ENCODE results near the gene ANKRD39. TPM values are rescaled to one million over a fixed set of nuclear protein-coding genes. Genes with fewer than 3 reads are reported as not detected.

The ANKRD39 gene
- total RNA-seq, 2 donors from 2014 or later = 12.4 to 18.7 TPM

- H3K4me3 ChIP-seq = no peak overlapping the region
- H3K27ac ChIP-seq = no peak overlapping the region
- intact Hi-C loops (cut with DNase I) = no loop called here
- H3K4me1 ChIP-seq = peaks cover 10% of the 10 kb centered on the region
- no peak for TF ChIP-seq CTCF (IDR thresholded peaks at IDR 0.05)
- no peak overlapping the region for H3K9ac ChIP-seq (ENCODE audit: low read depth in 2 of 2, low read length in 2 of 2)
- H3K36me3 ChIP-seq = no peaks in the 10 kb centered on the region
- no peaks in the 10 kb centered on the region for H3K9me3 ChIP-seq
- H3K27me3 ChIP-seq = no peaks in the 10 kb centered on the region
- no peak for DNase-seq
Observed at GRCh38 chr2:96899413-96899741, 41.6 kb upstream of the ANKRD39 start.

- H3K9me3 ChIP-seq = no peaks in the 10 kb centered on the region
- H3K27ac ChIP-seq = no peak overlapping the region
- intact Hi-C loops (cut with DNase I) = no loop called here
Observed at GRCh38 chr2:96898641-96899412, 41.0 kb upstream of the ANKRD39 start.

GRCh38 chr2:96898135-96898505 lies 40.3 kb upstream of the ANKRD39 start:
- Histone ChIP-seq H3K36me3 (no peaks in the 10 kb centered on the region), H3K27ac (no peak overlapping the region), H3K27me3 (no peaks in the 10 kb centered on the region), H3K4me3 (no peak overlapping the region), H3K4me1 (peaks cover 10% of the 10 kb centered on the region), H3K9me3 (no peaks in the 10 kb centered on the region), H3K9ac (ENCODE audit: low read depth in 2 of 2, low read length in 2 of 2) (no peak overlapping the region)
- intact Hi-C loops (cut with DNase I) = no loop called here
- TF ChIP-seq CTCF (IDR thresholded peaks at IDR 0.05) = no peak
- DNase-seq = no peak

More at GRCh38 chr2:96898641-96899412, 41.0 kb upstream of the ANKRD39 start:
- H3K4me3 ChIP-seq = no peak overlapping the region
- no peak for DNase-seq
- H3K27me3 ChIP-seq = no peaks in the 10 kb centered on the region
- peaks cover 10% of the 10 kb centered on the region for H3K4me1 ChIP-seq
- H3K36me3 ChIP-seq = no peaks in the 10 kb centered on the region
- no peak overlapping the region for H3K9ac ChIP-seq (ENCODE audit: low read depth in 2 of 2, low read length in 2 of 2)
- no peak for TF ChIP-seq CTCF (IDR thresholded peaks at IDR 0.05)

GRCh38 chr2:96897491-96898134 lies 39.8 kb upstream of the ANKRD39 start:
- Histone ChIP-seq H3K4me1 (peaks cover 10% of the 10 kb centered on the region), H3K4me3 (no peak overlapping the region), H3K9me3 (no peaks in the 10 kb centered on the region), H3K27me3 (no peaks in the 10 kb centered on the region), H3K36me3 (no peaks in the 10 kb centered on the region), H3K27ac (no peak overlapping the region), H3K9ac (ENCODE audit: low read depth in 2 of 2, low read length in 2 of 2) (no peak overlapping the region)
- intact Hi-C loops (cut with DNase I) = no loop called here
- TF ChIP-seq CTCF (IDR thresholded peaks at IDR 0.05) = no peak
- no peak for DNase-seq

GRCh38 chr2:96895746-96896651 lies 38.2 kb upstream of the ANKRD39 start:
- peaks cover 10% of the 10 kb centered on the region for H3K4me1 ChIP-seq

More at GRCh38 chr2:96895746-96896651, 38.2 kb upstream of the ANKRD39 start:
- no peak for TF ChIP-seq CTCF (IDR thresholded peaks at IDR 0.05)
- Histone ChIP-seq H3K36me3 (no peaks in the 10 kb centered on the region), H3K27ac (no peak overlapping the region), H3K27me3 (no peaks in the 10 kb centered on the region), H3K4me3 (no peak overlapping the region), H3K9ac (ENCODE audit: low read depth in 2 of 2, low read length in 2 of 2) (no peak overlapping the region), H3K9me3 (no peaks in the 10 kb centered on the region)
- DNase-seq = peak; percentile 35
- intact Hi-C loops (cut with DNase I) = no loop called here

All from colonic mucosa (tissue), 4 donors.